Smooth muscle cell (in vitro differentiated cells): ENCODE results near the gene MYL10. TPM values are rescaled to one million over a fixed set of nuclear protein-coding genes. Genes with fewer than 3 reads are reported as not detected.

Experiments used
- DNase-seq: peaks from one replicate; lab custom pipeline; 2025; ENCODE audit not compliant: unreplicated experiment; lab: John Stamatoyannopoulos, UW
- H2AFZ ChIP-seq: fragments of 200-600 bp; sonication (generic); 2 replicates; pipeline ENCODE4 v1.6.0; 2016; ENCODE audit warnings: antibody characterized with exemption, low read depth, mild to moderate bottlenecking
- H3F3A ChIP-seq: fragments of 200-600 bp; sonication (generic); 2 replicates; pipeline ENCODE4 v1.6.0; 2017; ENCODE audit warnings: antibody characterized with exemption, low read depth
- H3K27ac ChIP-seq: fragments of 200-600 bp; sonication (generic); 2 replicates; pipeline ENCODE4 v1.5.1; 2016; ENCODE audit warnings: low read depth, mild to moderate bottlenecking
- H3K27me3 ChIP-seq: fragments of 200-600 bp; sonication (generic); 2 replicates; pipeline ENCODE4 v1.6.1; 2016; ENCODE audit warnings: low read depth, mild to moderate bottlenecking
- H3K36me3 ChIP-seq: fragments of 200-600 bp; sonication (generic); 2 replicates; pipeline ENCODE4 v1.5.1; 2016; ENCODE audit warnings: low read depth
- H3K4me1 ChIP-seq: fragments of 200-600 bp; sonication (generic); 2 replicates; pipeline ENCODE4 v1.5.1; 2016; ENCODE audit warnings: low read depth
- H3K4me2 ChIP-seq: fragments of 200-600 bp; sonication (generic); 2 replicates; pipeline ENCODE4 v1.6.0; 2016; ENCODE audit warnings: mild to moderate bottlenecking
- H3K4me3 ChIP-seq: fragments of 200-600 bp; sonication (generic); 2 replicates; pipeline ENCODE4 v1.5.1; 2016; ENCODE audit warnings: mild to moderate bottlenecking
- H3K79me2 ChIP-seq: fragments of 200-600 bp; sonication (generic); 2 replicates; pipeline ENCODE4 v1.6.0; 2016; ENCODE audit warnings: low read depth, mild to moderate bottlenecking
- H3K9ac ChIP-seq: fragments of 200-600 bp; sonication (generic); 2 replicates; pipeline ENCODE4 v1.6.0; 2016; ENCODE audit warnings: low read depth
- H3K9me3 ChIP-seq: fragments of 200-600 bp; sonication (generic); replicated peaks from 2 replicates; pipeline ENCODE4 v1.5.1; 2016; ENCODE audit warnings: low read depth
- H4K20me1 ChIP-seq: fragments of 200-600 bp; sonication (generic); 2 replicates; pipeline ENCODE4 v1.6.0; 2016; ENCODE audit warnings: low read depth
- WGBS: methylation state at CpG from one replicate; pipeline ENCODE4 v1.1.7; 2016; ENCODE audit warnings: low lambda C conversion rate; 5-methylcytosine and 5-hydroxymethylcytosine counted together
- polyA plus RNA-seq: library from polyadenylated mRNA; unstranded; fragments of >200 nt; fragmentation: Nextera tagmentation; extraction: Ambion mirVana; gene quantifications from 2 replicates; pipeline ENCODE4 v1.2.1, GENCODE V29; 2016
- total RNA-seq: library from RNA; depleted of rRNA; stranded (reverse); fragments of >200 nt; gene quantifications from 2 replicates; pipeline ENCODE4 v1.2.3, GENCODE V29; 2014
- TF ChIP-seq, protein P1 (sequence below): fragments of 200-600 bp; sonication (generic); IDR thresholded peaks from 2 replicates; pipeline ENCODE4 v1.5.1; 2017; ENCODE audit warnings: borderline replicate concordance, mild to moderate bottlenecking, antibody characterized with exemption; ENCODE audit not compliant: insufficient read depth, poor library complexity, severe bottlenecking

The MYL10 gene
- total and polyA plus RNA-seq, 2 experiments from 2014 or later = 5.3 to 32.7 TPM

DNA sequence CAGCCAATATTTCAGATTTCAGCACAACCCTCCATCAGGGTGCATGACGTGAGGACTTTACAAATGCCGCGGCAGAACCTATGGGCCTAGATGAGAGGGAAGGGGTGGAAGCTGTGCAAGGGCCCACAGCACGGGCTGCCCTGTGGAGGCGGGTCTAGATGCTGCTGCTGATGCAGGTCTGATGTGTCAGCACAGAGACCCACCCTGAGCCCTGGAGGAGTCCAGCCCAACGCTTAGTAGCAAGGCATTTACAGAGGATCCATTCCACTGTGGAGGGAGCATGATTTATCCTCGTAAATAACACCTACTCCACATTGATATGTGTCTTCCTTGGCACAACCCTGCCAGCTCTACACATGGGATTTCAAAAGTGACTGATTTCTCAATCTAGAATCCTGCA lies 48.5 kb downstream of the MYL10 start:
- no peaks in the 10 kb centered on the region for H3K9me3 ChIP-seq
- no peak for DNase-seq
- no peaks in the 10 kb centered on the region for H3K79me2 ChIP-seq
- no peaks in the 10 kb centered on the region for H3K4me1 ChIP-seq
- H3K36me3 ChIP-seq = no peaks in the 10 kb centered on the region
- WGBS = 85% methylated on average over 7 of the region's 7 CpGs
- no peak overlapping the region for H3K27ac ChIP-seq
- H3K27me3 ChIP-seq = no peaks in the 10 kb centered on the region
- TF ChIP-seq, protein P1, sequence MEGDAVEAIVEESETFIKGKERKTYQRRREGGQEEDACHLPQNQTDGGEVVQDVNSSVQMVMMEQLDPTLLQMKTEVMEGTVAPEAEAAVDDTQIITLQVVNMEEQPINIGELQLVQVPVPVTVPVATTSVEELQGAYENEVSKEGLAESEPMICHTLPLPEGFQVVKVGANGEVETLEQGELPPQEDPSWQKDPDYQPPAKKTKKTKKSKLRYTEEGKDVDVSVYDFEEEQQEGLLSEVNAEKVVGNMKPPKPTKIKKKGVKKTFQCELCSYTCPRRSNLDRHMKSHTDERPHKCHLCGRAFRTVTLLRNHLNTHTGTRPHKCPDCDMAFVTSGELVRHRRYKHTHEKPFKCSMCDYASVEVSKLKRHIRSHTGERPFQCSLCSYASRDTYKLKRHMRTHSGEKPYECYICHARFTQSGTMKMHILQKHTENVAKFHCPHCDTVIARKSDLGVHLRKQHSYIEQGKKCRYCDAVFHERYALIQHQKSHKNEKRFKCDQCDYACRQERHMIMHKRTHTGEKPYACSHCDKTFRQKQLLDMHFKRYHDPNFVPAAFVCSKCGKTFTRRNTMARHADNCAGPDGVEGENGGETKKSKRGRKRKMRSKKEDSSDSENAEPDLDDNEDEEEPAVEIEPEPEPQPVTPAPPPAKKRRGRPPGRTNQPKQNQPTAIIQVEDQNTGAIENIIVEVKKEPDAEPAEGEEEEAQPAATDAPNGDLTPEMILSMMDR = no peak
- no peak overlapping the region for H3K9ac ChIP-seq
- no peak overlapping the region for H2AFZ ChIP-seq
- no peak overlapping the region for H3K4me2 ChIP-seq
- no peaks in the 10 kb centered on the region for H4K20me1 ChIP-seq
- H3F3A ChIP-seq = peaks cover 12% of the 10 kb centered on the region
- no peak overlapping the region for H3K4me3 ChIP-seq

DNA sequence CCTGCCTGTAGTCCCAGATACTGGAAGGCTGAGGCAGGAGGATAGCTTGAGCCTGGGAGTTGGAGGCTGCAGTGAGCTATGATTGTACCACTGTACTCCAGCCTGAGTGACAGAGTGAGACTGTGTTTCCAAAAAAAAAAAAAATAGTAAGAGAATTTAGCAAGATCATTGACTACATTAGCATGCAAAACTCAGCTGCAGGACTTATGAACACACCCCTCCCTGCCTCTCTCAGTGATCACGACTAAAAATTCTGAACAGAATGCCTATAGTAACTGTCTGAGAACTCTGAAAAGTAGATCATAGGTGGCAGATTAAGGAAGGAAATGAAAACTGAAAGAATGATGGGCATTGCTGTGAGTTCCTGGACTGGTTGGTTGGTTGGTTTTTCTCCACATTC lies 50.5 kb downstream of the MYL10 start:
- no peak for DNase-seq
- Histone ChIP-seq H3K9ac (no peak overlapping the region), H3K27ac (no peak overlapping the region), H4K20me1 (no peaks in the 10 kb centered on the region), H3K4me2 (peak overlapping the region; percentile 23), H3K4me3 (no peak overlapping the region), H3K4me1 (no peaks in the 10 kb centered on the region), H3K36me3 (no peaks in the 10 kb centered on the region), H2AFZ (peak overlapping the region; percentile 62), H3K79me2 (no peaks in the 10 kb centered on the region), H3K9me3 (no peaks in the 10 kb centered on the region), H3K27me3 (no peaks in the 10 kb centered on the region), H3F3A (peaks cover 20% of the 10 kb centered on the region)
- WGBS = 55% methylated on average over 1 of the region's 1 CpG
- TF ChIP-seq, protein P1 = no peak

DNA sequence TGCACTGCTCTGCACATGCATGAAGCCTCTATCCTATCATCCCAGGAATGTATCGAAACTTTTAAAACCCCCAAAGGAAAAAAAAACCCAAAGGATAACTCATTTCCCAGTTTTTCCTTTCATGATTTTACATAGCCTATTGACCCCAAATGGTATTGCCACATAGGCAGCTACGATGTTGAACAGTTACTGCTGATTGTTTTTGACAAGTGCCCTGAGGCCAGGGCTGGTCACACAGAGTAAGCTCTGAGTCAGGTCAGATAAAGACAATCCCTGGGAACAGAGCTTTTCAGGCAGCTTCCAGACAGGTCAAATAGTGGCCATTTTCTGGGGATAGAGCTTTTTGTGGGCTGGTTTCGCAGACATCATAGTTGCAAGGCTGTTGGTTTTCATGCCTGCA lies 52.1 kb downstream of the MYL10 start:
- TF ChIP-seq, protein P1 = no peak
- no peaks in the 10 kb centered on the region for H3K27me3 ChIP-seq
- 90% methylated on average over 3 of the region's 3 CpGs for WGBS

DNA sequence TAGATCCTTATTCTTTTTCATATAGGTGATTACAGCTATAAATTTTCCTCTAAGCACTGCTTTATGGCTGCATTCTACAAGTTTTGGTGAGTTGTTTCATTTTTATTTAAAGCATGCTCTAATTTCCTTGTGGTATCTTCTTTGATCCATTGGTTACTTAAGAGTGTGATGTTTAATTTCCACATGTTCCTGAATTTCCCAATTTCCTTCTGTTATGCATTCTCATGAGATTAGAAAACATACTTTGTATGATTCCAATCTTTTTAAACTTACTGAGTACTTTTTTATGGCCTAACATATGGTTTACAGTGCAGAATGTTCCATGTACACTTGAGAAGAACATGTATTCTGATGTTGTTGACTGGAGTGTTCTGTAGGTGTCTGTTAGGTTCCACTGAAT lies 53.4 kb downstream of the MYL10 start:
- Histone ChIP-seq H3K27ac (peak overlapping the region; percentile 98), H3K4me2 (peak overlapping the region; percentile 60), H3K36me3 (no peaks in the 10 kb centered on the region), H2AFZ (peak overlapping the region; percentile 37), H3F3A (peaks cover 20% of the 10 kb centered on the region), H3K9me3 (peaks cover 3% of the 10 kb centered on the region), H3K4me1 (no peaks in the 10 kb centered on the region), H3K27me3 (no peaks in the 10 kb centered on the region), H3K79me2 (no peaks in the 10 kb centered on the region), H3K4me3 (no peak overlapping the region), H3K9ac (peak overlapping the region; percentile 78), H4K20me1 (no peaks in the 10 kb centered on the region)
- TF ChIP-seq, protein P1 = no peak
- DNase-seq = no peak

More for the DNA sequence above, 52.1 kb downstream of the MYL10 start:
- Histone ChIP-seq H2AFZ (no peak overlapping the region), H3K4me3 (no peak overlapping the region), H3K36me3 (no peaks in the 10 kb centered on the region), H3F3A (peaks cover 20% of the 10 kb centered on the region), H4K20me1 (no peaks in the 10 kb centered on the region), H3K9me3 (no peaks in the 10 kb centered on the region), H3K4me1 (no peaks in the 10 kb centered on the region), H3K4me2 (no peak overlapping the region), H3K79me2 (no peaks in the 10 kb centered on the region), H3K27ac (peak overlapping the region; percentile 98), H3K9ac (no peak overlapping the region)
- no peak for DNase-seq
